ENCODE data around the gene PACS2. TPM values are rescaled to one million over a fixed set of nuclear protein-coding genes. Genes with fewer than 3 reads are reported as not detected.

The PACS2 gene
- total and polyA plus RNA-seq, 2 of the 4 experiments (the other 2 are of a cell fraction): 15.6 to 32.2 TPM

DNA sequence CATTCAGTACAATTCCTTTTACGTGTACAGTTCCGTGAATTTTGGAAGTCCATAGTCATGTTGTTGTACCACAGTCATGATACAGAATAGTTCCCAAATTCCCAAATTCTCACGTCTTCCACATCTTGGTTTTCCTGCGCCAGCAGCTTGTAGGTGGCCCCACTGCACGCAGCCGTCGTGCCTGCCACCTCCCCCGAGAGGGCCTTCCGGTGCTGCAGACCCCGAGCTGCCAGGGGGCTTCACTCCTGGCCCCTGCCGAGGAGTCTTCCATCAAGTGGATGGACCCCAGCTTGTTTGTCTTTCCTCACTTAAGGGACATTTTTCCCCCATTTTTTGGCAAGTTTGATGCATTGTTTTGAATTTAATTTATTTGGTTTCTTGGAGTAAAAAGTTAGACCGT lies 121.9 kb downstream of the PACS2 start:
- H2BK120ac ChIP-seq (ENCODE audit: low read depth, low read length): no peak overlapping the region
- H3K9me1 ChIP-seq (ENCODE audit: insufficient read depth, low read length): peaks cover 4% of the 10 kb centered on the region; the same call in 1 of the 2 replicates
- ATAC-seq (ENCODE audit: low read depth) (no peak), DNase-seq (no peak)
- H3K18ac ChIP-seq (ENCODE audit: low read depth, low read length): no peak overlapping the region
- POLR2A ChIA-PET (ENCODE audit: unreplicated experiment): no interaction called here
- no peak overlapping the region for H3K56ac ChIP-seq (ENCODE audit: extremely low read depth, insufficient read depth, low read length)
- intact Hi-C loops (cut with micrococcal nuclease) (no loop called here), in situ Hi-C loops (cut with MboI; ENCODE audit: low sequenced_read_pairs) (no loop called here), dilution Hi-C loops (cut with HindIII; ENCODE audit: low sequenced_read_pairs, unreplicated experiment) (no loop called here)
- no peak overlapping the region for H2AK9ac ChIP-seq (replicated peaks; ENCODE audit: low read depth, low read length, poor library complexity)
- no peak overlapping the region for H3K4ac ChIP-seq (ENCODE audit: low read depth, low read length)
- H2AFZ ChIP-seq (replicated peaks; ENCODE audit: low read length, poor library complexity): no peak overlapping the region
- no peaks in the 10 kb centered on the region for H3K27me3 ChIP-seq (ENCODE audit: control insufficient read depth, insufficient read depth, low read length)
- H2BK20ac ChIP-seq (ENCODE audit: low read depth, low read length): no peak overlapping the region
- H3K23ac ChIP-seq (ENCODE audit: low read depth, low read length): no peak overlapping the region
- H2BK15ac ChIP-seq (ENCODE audit: low read depth, low read length): no peak overlapping the region
- no peak overlapping the region for H4K8ac ChIP-seq (ENCODE audit: low read depth in 2 of 2, low read length in 2 of 2)
- H3K79me1 ChIP-seq (ENCODE audit: low read depth in 1 of 2, low read length in 2 of 2): peaks cover 19 to 84% of the 10 kb centered on the region in 2 experiments
- no peak overlapping the region for H2BK5ac ChIP-seq (ENCODE audit: low read depth, low read length, poor library complexity, severe bottlenecking)
- H4K5ac ChIP-seq (ENCODE audit: low read depth, low read length): no peak overlapping the region
- no TSS peak for BruUV-seq (replicated peaks)
- H2AK5ac ChIP-seq (ENCODE audit: low read depth, low read length): no peak overlapping the region
- peaks cover 88% of the 10 kb centered on the region for H4K20me1 ChIP-seq (ENCODE audit: insufficient read depth, low read length)
- no peak overlapping the region for H3K27ac ChIP-seq (ENCODE audit: insufficient read depth, low read length)
- H3K4me1 ChIP-seq (ENCODE audit: control insufficient read depth, insufficient read depth, low read length): no peaks in the 10 kb centered on the region
- H3K4me3 ChIP-seq (ENCODE audit: insufficient read depth, low read depth, low read length): no peak overlapping the region
- H3K14ac ChIP-seq (replicated peaks; ENCODE audit: low read depth, low read length): no peak overlapping the region
- no peaks in the 10 kb centered on the region for H3K9me3 ChIP-seq (ENCODE audit: control insufficient read depth, insufficient read depth, low read length)
- no peak overlapping the region for H3K9ac ChIP-seq (ENCODE audit: low read depth, low read length)
- 84% methylated on average over 10 of the region's 12 CpGs; no CpG with 5 or more reads in 1 of the 2 experiments for WGBS, 2 experiments (ENCODE audit: extremely low coverage in 2 of 2, insufficient read length in 1 of 2)
- TF ChIP-seq RFX5 (IDR thresholded peaks at IDR 0.05; ENCODE audit: low read depth, low read length) (no peak), RCOR1 (IDR thresholded peaks at IDR 0.05; ENCODE audit: insufficient replicate concordance, low read length) (no peak), MXI1 (IDR thresholded peaks at IDR 0.05; ENCODE audit: borderline replicate concordance, low read depth, low read length) (no peak), POLR2A (IDR thresholded peaks at IDR 0.05; ENCODE audit: low read depth, low read length) (no peak), BHLHE40 (IDR thresholded peaks at IDR 0.05; ENCODE audit: low read depth, low read length) (no peak), NFE2L2 (IDR thresholded peaks at IDR 0.05; ENCODE audit: low read depth, low read length) (no peak)
- CTCF ChIA-PET: no interaction called here
- peaks cover 11% of the 10 kb centered on the region for H3K36me3 ChIP-seq (ENCODE audit: control insufficient read depth, insufficient read depth, low read length)
- H3K4me2 ChIP-seq (ENCODE audit: low read depth, low read length): no peak overlapping the region
- H4K91ac ChIP-seq (ENCODE audit: insufficient read depth, low read depth, low read length): no peak overlapping the region

Data from IMR-90 (cell line).